ENCODE measurements around the gene CHRDL2. TPM values are rescaled to one million over a fixed set of nuclear protein-coding genes. Genes with fewer than 3 reads are reported as not detected.

Gene CHRDL2
- total and polyA plus RNA-seq, 2 of the 4 experiments (the other 2 are of a cell fraction): 0.80 TPM; not detected in 1

GRCh38 chr11:74729397-74729796 is 1.8 kb downstream of the CHRDL2 start:
- Histone ChIP-seq H3K4ac (ENCODE audit: low read depth, low read length) (no peak overlapping the region), H4K5ac (ENCODE audit: low read depth, low read length) (no peak overlapping the region), H3K27me3 (ENCODE audit: control insufficient read depth, insufficient read depth, low read length) (peaks cover 57% of the 10 kb centered on the region), H3K18ac (ENCODE audit: low read depth, low read length) (no peak overlapping the region), H3K4me2 (ENCODE audit: low read depth, low read length) (no peak overlapping the region), H3K9me3 (ENCODE audit: control insufficient read depth, insufficient read depth, low read length) (no peaks in the 10 kb centered on the region), H2AK9ac (replicated peaks; ENCODE audit: low read depth, low read length, poor library complexity) (no peak overlapping the region), H4K20me1 (ENCODE audit: insufficient read depth, low read length) (no peaks in the 10 kb centered on the region), H2BK20ac (ENCODE audit: low read depth, low read length) (no peak overlapping the region), H3K56ac (ENCODE audit: extremely low read depth, insufficient read depth, low read length) (no peak overlapping the region), H3K9ac (ENCODE audit: low read depth, low read length) (no peak overlapping the region), H2BK15ac (ENCODE audit: low read depth, low read length) (no peak overlapping the region), H4K91ac (ENCODE audit: insufficient read depth, low read depth, low read length) (no peak overlapping the region), H3K4me1 (ENCODE audit: control insufficient read depth, insufficient read depth, low read length) (peaks cover 17% of the 10 kb centered on the region), H4K8ac (ENCODE audit: low read depth in 2 of 2, low read length in 2 of 2) (no peak overlapping the region), H2BK120ac (ENCODE audit: low read depth, low read length) (no peak overlapping the region), H3K23ac (ENCODE audit: low read depth, low read length) (no peak overlapping the region), H2BK5ac (ENCODE audit: low read depth, low read length, poor library complexity, severe bottlenecking) (no peak overlapping the region), H3K4me3 (ENCODE audit: insufficient read depth, low read depth, low read length) (no peak overlapping the region), H2AK5ac (ENCODE audit: low read depth, low read length) (no peak overlapping the region), H3K14ac (replicated peaks; ENCODE audit: low read depth, low read length) (no peak overlapping the region), H2AFZ (replicated peaks; ENCODE audit: low read length, poor library complexity) (no peak overlapping the region), H3K36me3 (ENCODE audit: control insufficient read depth, insufficient read depth, low read length) (no peaks in the 10 kb centered on the region), H3K9me1 (ENCODE audit: insufficient read depth, low read length) (peaks cover 5% of the 10 kb centered on the region), H3K79me1 (ENCODE audit: low read depth in 1 of 2, low read length in 2 of 2) (no peaks in the 10 kb centered on the region), H3K27ac (ENCODE audit: insufficient read depth, low read length) (no peak overlapping the region)
- dilution Hi-C loops (cut with HindIII; ENCODE audit: low sequenced_read_pairs, unreplicated experiment): loop anchor here (25.0 kb wide), 1 partner anchor 117 kb away; no protein-coding TSS in a partner anchor
- TF ChIP-seq MXI1 (IDR thresholded peaks at IDR 0.05; ENCODE audit: borderline replicate concordance, low read depth, low read length) (no peak), CHD1 (IDR thresholded peaks at IDR 0.05; ENCODE audit: low read depth, low read length) (no peak), CEBPB (IDR thresholded peaks at IDR 0.05; ENCODE audit: low read depth, low read length) (no peak), NFE2L2 (IDR thresholded peaks at IDR 0.05; ENCODE audit: low read depth, low read length) (no peak), MAZ (IDR thresholded peaks at IDR 0.05; ENCODE audit: borderline replicate concordance, low read depth, low read length) (no peak)
- CTCF ChIA-PET: interaction anchor here (1.1 to 7.4 kb wide), 2 partner anchors 11 to 27 kb away, joined by 3 to 66 read pairs; no protein-coding TSS in a partner anchor
- DNase-seq (no peak), ATAC-seq (ENCODE audit: low read depth) (no peak)
- in situ Hi-C loops (cut with MboI; ENCODE audit: low sequenced_read_pairs): loop anchor here (5.0 kb wide), 2 partner anchors 117 to 272 kb away; no protein-coding TSS in a partner anchor
- no TSS peak for BruUV-seq (replicated peaks)
- intact Hi-C loops (cut with micrococcal nuclease): loop anchor here (5.0 kb wide), 1 partner anchor 137 kb away; the partner anchor contains the start of gene POLD3
- POLR2A ChIA-PET (ENCODE audit: unreplicated experiment): no interaction called here
- WGBS, 2 experiments (ENCODE audit: extremely low coverage in 2 of 2, insufficient read length in 1 of 2): 85% methylated on average over 3 of the region's 4 CpGs; no CpG with 5 or more reads in 1 of the 2 experiments
